HepG2 (cell line): ENCODE results near the gene TACC3. TPM values are rescaled to one million over a fixed set of nuclear protein-coding genes. Genes with fewer than 3 reads are reported as not detected.

Experiments
- ATAD3A ChIP-seq: sonication (generic); formaldehyde crosslinking; IDR thresholded peaks from 2 replicates; pipeline ENCODE4 v1.4.0; 2020; ENCODE audit warnings: missing genetic modification reagents
- CREM ChIP-seq, 2 experiments: sonication (generic) in 1 of 2; formaldehyde crosslinking in 1 of 2; IDR thresholded peaks; 2 replicates each; pipeline versions ENCODE4 v1.4.0 to v1.6.1; 2016 to 2020; ENCODE audit warnings: antibody characterized with exemption in 1 of 2, mild to moderate bottlenecking in 1 of 2, missing genetic modification reagents in 1 of 2
- JUNB ChIP-seq: sonication (generic); formaldehyde crosslinking; IDR thresholded peaks from 2 replicates; pipeline ENCODE4 v1.8.0; 2022; ENCODE audit warnings: missing genetic modification reagents, mild to moderate bottlenecking, borderline replicate concordance
- JUND ChIP-seq: sonication (generic); formaldehyde crosslinking; IDR thresholded peaks from 2 replicates; pipeline ENCODE4 v1.8.0; 2022; ENCODE audit warnings: mild to moderate bottlenecking, missing genetic modification reagents
- MEF2D ChIP-seq: sonication (generic); formaldehyde crosslinking; IDR thresholded peaks from 2 replicates; pipeline ENCODE4 v1.5.1; 2020; ENCODE audit warnings: mild to moderate bottlenecking, missing genetic modification reagents
- NCOA2 ChIP-seq: sonication (generic); formaldehyde crosslinking; IDR thresholded peaks from 2 replicates; pipeline ENCODE4 v1.8.0; 2022; ENCODE audit warnings: inconsistent platforms
- NCOA5 ChIP-seq: sonication (generic); formaldehyde crosslinking; IDR thresholded peaks from 2 replicates; pipeline ENCODE4 v1.4.0; 2020; ENCODE audit warnings: missing genetic modification reagents
- NR2F1 ChIP-seq, 2 experiments: fragments of 450-650 bp in 1 of 2; formaldehyde crosslinking in 1 of 2; IDR thresholded peaks; 2 replicates each; pipeline versions ENCODE4 v1.5.0 to v1.6.1; 2016 to 2020; ENCODE audit warnings: mild to moderate bottlenecking in 1 of 2, missing compliant biosample characterization in 1 of 2, missing genetic modification reagents in 1 of 2, moderate library complexity in 1 of 2
- SRY ChIP-seq: sonication (generic); formaldehyde crosslinking; IDR thresholded peaks from 2 replicates; pipeline ENCODE4 v1.8.0; 2022; ENCODE audit warnings: mild to moderate bottlenecking, missing genetic modification reagents
- YY1 ChIP-seq: IDR thresholded peaks from 2 replicates; pipeline ENCODE4 v1.6.1; 2011; ENCODE audit warnings: low read length, low read depth, moderate library complexity, mild to moderate bottlenecking; ENCODE audit not compliant: insufficient read depth, insufficient replicate concordance
- ZBTB42 ChIP-seq: sonication (generic); formaldehyde crosslinking; IDR thresholded peaks from 2 replicates; pipeline ENCODE4 v1.5.0; 2020; ENCODE audit warnings: mild to moderate bottlenecking, missing genetic modification reagents
- ZFP36 ChIP-seq: fragments of 150-350 bp; IDR thresholded peaks from 2 replicates; pipeline ENCODE4 v1.6.1; 2018; ENCODE audit warnings: borderline replicate concordance, low read length, low read depth; ENCODE audit not compliant: partially characterized antibody
- ZNF232 ChIP-seq: sonication (generic); formaldehyde crosslinking; IDR thresholded peaks from 2 replicates; pipeline ENCODE4 v1.4.0; 2020; ENCODE audit warnings: missing genetic modification reagents, borderline replicate concordance
- ZNF619 ChIP-seq: sonication (generic); formaldehyde crosslinking; IDR thresholded peaks from 2 replicates; pipeline ENCODE4 v1.4.0; 2020; ENCODE audit warnings: mild to moderate bottlenecking, missing genetic modification reagents
- ZNF747 ChIP-seq: sonication (generic); formaldehyde crosslinking; IDR thresholded peaks from 2 replicates; pipeline ENCODE4 v1.8.1; 2023; ENCODE audit warnings: missing genetic modification reagents, mild to moderate bottlenecking, borderline replicate concordance
- ZNF768 ChIP-seq: sonication (generic); formaldehyde crosslinking; IDR thresholded peaks from 2 replicates; pipeline ENCODE4 v1.4.0; 2020; ENCODE audit warnings: missing genetic modification reagents
- ZNF850 ChIP-seq: sonication (generic); formaldehyde crosslinking; conservative IDR thresholded peaks from 2 replicates; pipeline ENCODE4 v1.9.0; 2021; ENCODE audit warnings: mild to moderate bottlenecking, missing genetic modification reagents
- ZSCAN20 ChIP-seq: sonication (generic); formaldehyde crosslinking; IDR thresholded peaks from 2 replicates; pipeline ENCODE4 v1.4.0; 2020; ENCODE audit warnings: missing genetic modification reagents, mild to moderate bottlenecking, borderline replicate concordance
- ZSCAN21 ChIP-seq: sonication (generic); formaldehyde crosslinking; IDR thresholded peaks from 2 replicates; pipeline ENCODE4 v1.8.0; 2022; ENCODE audit warnings: mild to moderate bottlenecking, missing genetic modification reagents, moderate library complexity, borderline replicate concordance
- polyA plus RNA-seq, 8 experiments: library from polyadenylated mRNA; depleted of rRNA in 3 of 8; stranded (reverse) in 7 of 8; unstranded in 1 of 8; fragments of >200 nt; fragmentation: Illumina TruSeq in 4 of 8; extraction: Trizol in 4 of 8; gene quantifications; 2 replicates each; pipeline versions ENCODE4 v1.2.1 to v1.2.3, GENCODE V29; 2011 to 2016; ENCODE audit warnings: low read depth in 4 of 8, missing spikeins in 1 of 8, mixed read lengths in 1 of 8; ENCODE audit not compliant: insufficient read depth in 1 of 8
- total RNA-seq, 5 experiments: library from RNA; depleted of rRNA; stranded (reverse); fragments of >200 nt; fragmentation: Illumina TruSeq; extraction: Trizol; gene quantifications; 2 replicates each; pipeline ENCODE4 v1.2.3, GENCODE V29; 2016; ENCODE audit warnings: low read depth in 1 of 5
- TF ChIP-seq, protein P1 (sequence below): IDR thresholded peaks from 2 replicates; pipeline ENCODE4 v1.6.1; 2012; ENCODE audit warnings: low read length, improper control_type of control experiment
- TF ChIP-seq, protein P2 (sequence below): IDR thresholded peaks from 2 replicates; pipeline ENCODE4 v1.6.1; 2018; ENCODE audit warnings: missing genetic modification reagents
- TF ChIP-seq, protein P3 (sequence below): sonication (generic); formaldehyde crosslinking; IDR thresholded peaks from 2 replicates; pipeline ENCODE4 v1.8.1; 2023; ENCODE audit warnings: mild to moderate bottlenecking, moderate library complexity, missing genetic modification reagents
- TF ChIP-seq, protein P4 (sequence below): sonication (generic); formaldehyde crosslinking; conservative IDR thresholded peaks from 2 replicates; pipeline ENCODE4 v1.4.0; 2020; ENCODE audit warnings: missing genetic modification reagents
- TF ChIP-seq, protein P5 (sequence below): IDR thresholded peaks from 2 replicates; pipeline ENCODE4 v1.6.1; 2016; ENCODE audit warnings: low read depth, control low read depth

The TACC3 gene
- total and polyA plus RNA-seq, 2 of the 13 experiments (the other 11 are each of a cell fraction or from before 2014, with no cell fraction given): 20.3 to 21.2 TPM

DNA sequence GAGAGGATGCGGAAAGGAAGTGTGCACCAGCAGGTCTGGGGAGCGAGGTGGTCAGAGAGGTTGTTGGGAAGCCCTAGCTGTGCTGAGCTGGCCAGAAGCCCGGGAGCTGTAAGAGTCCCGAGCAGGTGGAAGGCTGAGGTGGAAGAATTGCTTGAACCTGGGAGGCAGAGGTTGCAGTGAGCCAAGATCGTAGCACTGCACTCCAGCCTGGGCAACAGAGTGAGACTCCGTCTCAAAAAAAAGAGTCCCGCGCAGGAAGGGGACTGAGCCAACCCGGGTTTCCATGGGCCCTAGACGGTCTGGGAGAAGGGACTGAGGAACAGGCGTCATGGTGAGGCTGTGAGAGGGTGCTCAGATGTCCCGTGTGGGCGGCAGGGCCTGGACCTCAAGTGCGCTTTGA lies 59.1 kb downstream of the TACC3 start (continued):
- TF ChIP-seq, protein P1, sequence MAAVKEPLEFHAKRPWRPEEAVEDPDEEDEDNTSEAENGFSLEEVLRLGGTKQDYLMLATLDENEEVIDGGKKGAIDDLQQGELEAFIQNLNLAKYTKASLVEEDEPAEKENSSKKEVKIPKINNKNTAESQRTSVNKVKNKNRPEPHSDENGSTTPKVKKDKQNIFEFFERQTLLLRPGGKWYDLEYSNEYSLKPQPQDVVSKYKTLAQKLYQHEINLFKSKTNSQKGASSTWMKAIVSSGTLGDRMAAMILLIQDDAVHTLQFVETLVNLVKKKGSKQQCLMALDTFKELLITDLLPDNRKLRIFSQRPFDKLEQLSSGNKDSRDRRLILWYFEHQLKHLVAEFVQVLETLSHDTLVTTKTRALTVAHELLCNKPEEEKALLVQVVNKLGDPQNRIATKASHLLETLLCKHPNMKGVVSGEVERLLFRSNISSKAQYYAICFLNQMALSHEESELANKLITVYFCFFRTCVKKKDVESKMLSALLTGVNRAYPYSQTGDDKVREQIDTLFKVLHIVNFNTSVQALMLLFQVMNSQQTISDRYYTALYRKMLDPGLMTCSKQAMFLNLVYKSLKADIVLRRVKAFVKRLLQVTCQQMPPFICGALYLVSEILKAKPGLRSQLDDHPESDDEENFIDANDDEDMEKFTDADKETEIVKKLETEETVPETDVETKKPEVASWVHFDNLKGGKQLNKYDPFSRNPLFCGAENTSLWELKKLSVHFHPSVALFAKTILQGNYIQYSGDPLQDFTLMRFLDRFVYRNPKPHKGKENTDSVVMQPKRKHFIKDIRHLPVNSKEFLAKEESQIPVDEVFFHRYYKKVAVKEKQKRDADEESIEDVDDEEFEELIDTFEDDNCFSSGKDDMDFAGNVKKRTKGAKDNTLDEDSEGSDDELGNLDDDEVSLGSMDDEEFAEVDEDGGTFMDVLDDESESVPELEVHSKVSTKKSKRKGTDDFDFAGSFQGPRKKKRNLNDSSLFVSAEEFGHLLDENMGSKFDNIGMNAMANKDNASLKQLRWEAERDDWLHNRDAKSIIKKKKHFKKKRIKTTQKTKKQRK: no peak
- TF ChIP-seq, protein P2, sequence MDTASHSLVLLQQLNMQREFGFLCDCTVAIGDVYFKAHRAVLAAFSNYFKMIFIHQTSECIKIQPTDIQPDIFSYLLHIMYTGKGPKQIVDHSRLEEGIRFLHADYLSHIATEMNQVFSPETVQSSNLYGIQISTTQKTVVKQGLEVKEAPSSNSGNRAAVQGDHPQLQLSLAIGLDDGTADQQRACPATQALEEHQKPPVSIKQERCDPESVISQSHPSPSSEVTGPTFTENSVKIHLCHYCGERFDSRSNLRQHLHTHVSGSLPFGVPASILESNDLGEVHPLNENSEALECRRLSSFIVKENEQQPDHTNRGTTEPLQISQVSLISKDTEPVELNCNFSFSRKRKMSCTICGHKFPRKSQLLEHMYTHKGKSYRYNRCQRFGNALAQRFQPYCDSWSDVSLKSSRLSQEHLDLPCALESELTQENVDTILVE (CRISPR knock-in tag): no peak
- no peak for TF ChIP-seq ZNF850
- TF ChIP-seq, protein P3, sequence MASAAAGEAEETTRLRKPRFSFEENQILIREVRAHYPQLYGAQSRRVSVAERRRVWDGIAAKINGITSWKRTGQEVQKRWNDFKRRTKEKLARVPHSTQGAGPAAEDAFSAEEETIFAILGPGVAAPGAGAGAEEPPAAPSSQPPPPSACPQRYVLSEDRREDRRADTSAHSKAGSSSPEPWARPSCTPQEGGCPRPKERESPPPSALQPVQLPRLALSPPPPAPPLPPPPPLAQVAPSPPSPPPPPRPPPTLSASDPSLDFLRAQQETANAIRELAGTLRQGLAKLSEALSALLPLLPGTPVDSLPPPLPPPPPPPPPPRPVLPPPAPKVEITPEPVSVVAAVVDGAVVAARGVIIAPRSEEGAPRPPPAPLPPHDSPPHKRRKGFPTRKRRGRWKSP (CRISPR knock-in tag): no peak
- TF ChIP-seq ZNF747 (CRISPR knock-in tag): peak; percentile 2; the same call in 1 of the 2 replicates
- no peak for TF ChIP-seq CREM (IDR thresholded peaks at IDR 0.05)
- no peak for TF ChIP-seq CREM (CRISPR knock-in tag; IDR thresholded peaks at IDR 0.05)
- 0 out of 2 replicates have a peak, but pooled peaks have one; percentile 53 for TF ChIP-seq SRY (CRISPR knock-in tag)
- no peak for TF ChIP-seq ATAD3A (CRISPR knock-in tag)
- TF ChIP-seq, protein P4, sequence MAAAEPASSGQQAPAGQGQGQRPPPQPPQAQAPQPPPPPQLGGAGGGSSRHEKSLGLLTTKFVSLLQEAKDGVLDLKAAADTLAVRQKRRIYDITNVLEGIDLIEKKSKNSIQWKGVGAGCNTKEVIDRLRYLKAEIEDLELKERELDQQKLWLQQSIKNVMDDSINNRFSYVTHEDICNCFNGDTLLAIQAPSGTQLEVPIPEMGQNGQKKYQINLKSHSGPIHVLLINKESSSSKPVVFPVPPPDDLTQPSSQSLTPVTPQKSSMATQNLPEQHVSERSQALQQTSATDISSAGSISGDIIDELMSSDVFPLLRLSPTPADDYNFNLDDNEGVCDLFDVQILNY (CRISPR knock-in tag): no peak
- TF ChIP-seq JUNB (CRISPR knock-in tag): no peak
- TF ChIP-seq ZSCAN20 (CRISPR knock-in tag): no peak
- 0 out of 2 replicates have a peak, but pooled peaks have one; percentile 4 for TF ChIP-seq ZBTB42 (CRISPR knock-in tag)
- no peak for TF ChIP-seq ZNF619 (CRISPR knock-in tag)
- no peak for TF ChIP-seq ZSCAN21 (CRISPR knock-in tag)
- TF ChIP-seq NCOA2 (CRISPR knock-in tag): no peak
- TF ChIP-seq ZFP36: no peak
- TF ChIP-seq, protein P5, sequence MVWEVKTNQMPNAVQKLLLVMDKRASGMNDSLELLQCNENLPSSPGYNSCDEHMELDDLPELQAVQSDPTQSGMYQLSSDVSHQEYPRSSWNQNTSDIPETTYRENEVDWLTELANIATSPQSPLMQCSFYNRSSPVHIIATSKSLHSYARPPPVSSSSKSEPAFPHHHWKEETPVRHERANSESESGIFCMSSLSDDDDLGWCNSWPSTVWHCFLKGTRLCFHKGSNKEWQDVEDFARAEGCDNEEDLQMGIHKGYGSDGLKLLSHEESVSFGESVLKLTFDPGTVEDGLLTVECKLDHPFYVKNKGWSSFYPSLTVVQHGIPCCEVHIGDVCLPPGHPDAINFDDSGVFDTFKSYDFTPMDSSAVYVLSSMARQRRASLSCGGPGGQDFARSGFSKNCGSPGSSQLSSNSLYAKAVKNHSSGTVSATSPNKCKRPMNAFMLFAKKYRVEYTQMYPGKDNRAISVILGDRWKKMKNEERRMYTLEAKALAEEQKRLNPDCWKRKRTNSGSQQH (CRISPR knock-in tag): no peak
- TF ChIP-seq ZNF232 (CRISPR knock-in tag): no peak
- peak; percentile 63; the same call in 1 of the 2 replicates for TF ChIP-seq ZNF768
- TF ChIP-seq NR2F1 (CRISPR knock-in tag; IDR thresholded peaks at IDR 0.05): no peak
- TF ChIP-seq NCOA5: no peak
- TF ChIP-seq YY1: no peak
- TF ChIP-seq MEF2D (CRISPR knock-in tag): no peak
- no peak for TF ChIP-seq JUND (CRISPR knock-in tag)
